OCI-LY1 (cell line): ENCODE data around the gene LPCAT1.

ENCODE experiments used
- H2AFZ ChIP-seq: fragments of 200-600 bp; sonication (generic), shearing (Covaris generic); 2 replicates; pipeline ENCODE4 v1.6.0; 2014; ENCODE audit warnings: antibody characterized with exemption, mild to moderate bottlenecking, low read length
- H3F3A ChIP-seq: fragments of 200-600 bp; sonication (generic), shearing (Covaris generic); 2 replicates; pipeline ENCODE4 v1.6.0; 2014; ENCODE audit warnings: mild to moderate bottlenecking, antibody characterized with exemption, low read length, moderate library complexity; ENCODE audit not compliant: insufficient read depth
- H3K27ac ChIP-seq: fragments of 200-600 bp; sonication (generic); 2 replicates; pipeline ENCODE4 v1.5.1; 2014; ENCODE audit warnings: low read length, mixed run types, mild to moderate bottlenecking, low read depth; ENCODE audit not compliant: poor library complexity, severe bottlenecking
- H3K27me3 ChIP-seq: fragments of 200-600 bp; sonication (generic); 2 replicates; pipeline ENCODE4 v1.6.0; 2014; ENCODE audit warnings: antibody characterized with exemption, mild to moderate bottlenecking, low read length, moderate library complexity; ENCODE audit not compliant: insufficient read depth
- H3K36me3 ChIP-seq: fragments of 200-600 bp; sonication (generic); 2 replicates; pipeline ENCODE4 v1.6.1; 2014; ENCODE audit warnings: mild to moderate bottlenecking, antibody characterized with exemption, low read length, moderate library complexity, mixed read lengths; ENCODE audit not compliant: insufficient read depth
- H3K4me1 ChIP-seq: fragments of 200-600 bp; sonication (generic); 2 replicates; pipeline ENCODE4 v1.5.1; 2014; ENCODE audit warnings: mild to moderate bottlenecking, low read length, moderate library complexity; ENCODE audit not compliant: insufficient read depth, severe bottlenecking
- H3K4me2 ChIP-seq: fragments of 200-600 bp; sonication (generic), shearing (Covaris generic); 2 replicates; pipeline ENCODE4 v1.6.1; 2014; ENCODE audit warnings: low read length
- H3K4me3 ChIP-seq: fragments of 200-600 bp; sonication (generic); 2 replicates; pipeline ENCODE4 v1.5.1; 2014; ENCODE audit warnings: low read length, low read depth, mild to moderate bottlenecking, mixed read lengths; ENCODE audit not compliant: poor library complexity, severe bottlenecking
- H3K79me2 ChIP-seq: fragments of 200-600 bp; shearing (Covaris generic); 2 replicates; pipeline ENCODE4 v1.6.1; 2016; ENCODE audit warnings: mixed run types, low read length, mixed read lengths; ENCODE audit not compliant: insufficient read depth
- H3K9ac ChIP-seq: fragments of 200-600 bp; sonication (generic), shearing (Covaris generic); 2 replicates; pipeline ENCODE4 v1.6.1; 2014; ENCODE audit warnings: mild to moderate bottlenecking, low read length, mixed read lengths
- H3K9me2 ChIP-seq: fragments of 200-600 bp; sonication (generic), shearing (Covaris generic); 2 replicates; pipeline ENCODE4 v1.6.1; 2014; ENCODE audit warnings: low read depth, mild to moderate bottlenecking, low read length, mixed read lengths
- H3K9me3 ChIP-seq: fragments of 200-600 bp; shearing (Covaris generic); 2 replicates; pipeline ENCODE4 v1.6.1; 2014; ENCODE audit warnings: low read length, mixed read lengths
- H4K20me1 ChIP-seq: fragments of 200-600 bp; sonication (generic), shearing (Covaris generic); 2 replicates; pipeline ENCODE4 v1.6.0; 2016; ENCODE audit warnings: mild to moderate bottlenecking, low read length; ENCODE audit not compliant: insufficient read depth
- EZH2 ChIP-seq: fragments of 200-600 bp; sonication (generic), shearing (Covaris generic); IDR thresholded peaks from 2 replicates; pipeline ENCODE4 v1.8.0; 2017; ENCODE audit warnings: borderline replicate concordance, mixed run types, mild to moderate bottlenecking, antibody characterized with exemption, low read length, moderate library complexity, mixed read lengths
- TF ChIP-seq, protein P1 (sequence below): fragments of 200-600 bp; sonication (generic), shearing (Covaris generic); IDR thresholded peaks from 2 replicates; pipeline ENCODE4 v1.5.1; 2017; ENCODE audit warnings: mild to moderate bottlenecking, antibody characterized with exemption, low read length, moderate library complexity, mixed read lengths

Gene LPCAT1

GRCh38 chr5:1517838-1518237, 5.9 kb downstream of the LPCAT1 start:
- Histone ChIP-seq H3K27ac (no peak overlapping the region), H3K9ac (no peak overlapping the region), H3K36me3 (peaks cover 21% of the 10 kb centered on the region), H3K79me2 (no peaks in the 10 kb centered on the region), H3F3A (no peaks in the 10 kb centered on the region), H3K9me2 (no peaks in the 10 kb centered on the region), H3K4me2 (no peak overlapping the region), H2AFZ (no peak overlapping the region), H3K27me3 (0 out of 2 replicates have a peak, but pooled peaks cover 5% of the 10 kb centered on the region), H4K20me1 (no peaks in the 10 kb centered on the region), H3K4me3 (no peak overlapping the region), H3K9me3 (no peaks in the 10 kb centered on the region), H3K4me1 (peaks cover 14% of the 10 kb centered on the region)
- no peak for TF ChIP-seq EZH2
- TF ChIP-seq, protein P1, sequence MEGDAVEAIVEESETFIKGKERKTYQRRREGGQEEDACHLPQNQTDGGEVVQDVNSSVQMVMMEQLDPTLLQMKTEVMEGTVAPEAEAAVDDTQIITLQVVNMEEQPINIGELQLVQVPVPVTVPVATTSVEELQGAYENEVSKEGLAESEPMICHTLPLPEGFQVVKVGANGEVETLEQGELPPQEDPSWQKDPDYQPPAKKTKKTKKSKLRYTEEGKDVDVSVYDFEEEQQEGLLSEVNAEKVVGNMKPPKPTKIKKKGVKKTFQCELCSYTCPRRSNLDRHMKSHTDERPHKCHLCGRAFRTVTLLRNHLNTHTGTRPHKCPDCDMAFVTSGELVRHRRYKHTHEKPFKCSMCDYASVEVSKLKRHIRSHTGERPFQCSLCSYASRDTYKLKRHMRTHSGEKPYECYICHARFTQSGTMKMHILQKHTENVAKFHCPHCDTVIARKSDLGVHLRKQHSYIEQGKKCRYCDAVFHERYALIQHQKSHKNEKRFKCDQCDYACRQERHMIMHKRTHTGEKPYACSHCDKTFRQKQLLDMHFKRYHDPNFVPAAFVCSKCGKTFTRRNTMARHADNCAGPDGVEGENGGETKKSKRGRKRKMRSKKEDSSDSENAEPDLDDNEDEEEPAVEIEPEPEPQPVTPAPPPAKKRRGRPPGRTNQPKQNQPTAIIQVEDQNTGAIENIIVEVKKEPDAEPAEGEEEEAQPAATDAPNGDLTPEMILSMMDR, result no peak

DNA sequence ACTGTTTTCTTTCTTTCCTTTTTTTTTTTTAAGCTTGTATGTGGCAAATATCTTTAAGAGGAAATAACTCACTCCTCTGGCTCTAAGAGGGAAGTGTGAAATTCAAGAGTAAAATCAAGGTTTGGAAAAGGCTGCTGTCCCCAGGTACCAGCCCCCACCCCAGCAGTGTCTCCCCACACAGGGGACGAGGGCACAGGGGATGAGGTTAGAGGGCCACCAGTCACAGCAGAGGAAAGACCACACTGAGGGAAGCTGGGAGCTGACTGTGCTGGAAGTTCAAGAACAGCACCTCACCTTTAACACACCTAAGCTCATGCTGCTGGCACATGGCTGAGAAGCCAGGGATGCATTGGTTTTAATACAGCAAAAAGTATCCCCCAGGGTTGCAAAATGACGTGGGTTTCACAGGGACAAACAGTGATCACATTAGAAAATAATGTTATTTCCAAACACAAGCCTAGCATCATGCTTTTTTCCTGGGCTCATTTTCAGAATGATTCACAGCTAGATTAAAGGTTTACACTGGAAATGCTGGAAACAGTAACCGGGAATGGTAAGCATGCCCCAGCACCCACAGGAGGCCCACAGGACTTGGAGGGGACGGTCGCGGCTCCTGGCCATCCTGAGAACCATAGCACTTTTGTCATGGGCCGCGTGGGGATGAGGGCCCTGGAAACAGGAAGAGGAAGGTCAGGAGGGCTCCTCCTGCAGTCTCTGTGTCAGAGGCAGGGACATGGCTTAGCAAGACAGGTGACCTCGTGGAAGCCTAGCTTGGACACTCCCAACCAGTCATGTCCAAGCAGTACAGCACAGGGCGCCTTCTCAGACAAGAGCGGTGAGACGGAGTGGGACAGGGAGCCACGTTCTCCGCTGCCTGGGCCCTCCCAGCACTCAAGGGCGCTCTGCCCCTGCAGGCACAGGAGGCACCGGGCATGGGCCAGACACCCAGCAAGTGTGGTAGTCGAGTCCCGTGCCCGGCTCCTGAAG, 6.9 kb downstream of the LPCAT1 start:
- Histone ChIP-seq H3K9me2 (no peaks in the 10 kb centered on the region), H3K4me1 (peaks cover 10% of the 10 kb centered on the region), H3F3A (no peaks in the 10 kb centered on the region), H3K9me3 (no peaks in the 10 kb centered on the region), H3K4me2 (no peak overlapping the region), H3K4me3 (no peak overlapping the region), H3K79me2 (no peaks in the 10 kb centered on the region), H3K27ac (no peak overlapping the region), H3K36me3 (peaks cover 28% of the 10 kb centered on the region), H3K9ac (no peak overlapping the region), H3K27me3 (no peaks in the 10 kb centered on the region), H2AFZ (no peak overlapping the region), H4K20me1 (no peaks in the 10 kb centered on the region)
- TF ChIP-seq, protein P1, result no peak
- no peak for TF ChIP-seq EZH2

DNA sequence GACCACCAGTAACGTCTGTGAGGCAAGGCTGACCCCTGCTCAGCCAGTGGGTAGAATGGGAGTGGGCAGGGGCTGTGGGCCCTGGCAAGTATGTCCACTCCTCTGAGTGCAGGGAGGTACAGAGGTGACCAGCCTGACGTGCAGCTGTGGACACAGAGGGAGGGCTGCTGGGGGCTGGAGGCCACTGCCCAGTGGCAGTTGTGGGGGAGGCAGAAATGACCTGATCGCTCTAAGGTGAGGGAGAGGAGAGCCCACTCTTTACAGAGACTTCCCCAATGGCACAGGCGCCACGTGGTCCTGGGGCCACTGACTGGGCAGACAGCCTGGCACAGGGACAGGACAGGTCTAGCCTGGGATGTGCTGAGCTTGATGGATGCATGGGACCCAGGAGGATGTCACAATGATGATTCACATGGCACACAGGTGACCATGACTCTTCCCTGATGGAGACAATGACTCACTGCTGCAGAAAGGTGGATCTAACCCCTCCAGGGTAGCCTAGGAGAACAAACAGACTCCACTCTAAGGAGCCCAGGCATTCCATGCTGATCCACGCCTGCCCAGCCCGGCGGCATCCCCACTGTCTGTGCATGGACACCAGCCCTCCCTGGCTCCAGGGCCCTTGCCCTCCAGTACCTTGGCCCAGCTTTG, 7.7 kb downstream of the LPCAT1 start:
- Histone ChIP-seq H2AFZ (no peak overlapping the region), H3K4me2 (no peak overlapping the region), H3K9me2 (no peaks in the 10 kb centered on the region), H3K27ac (no peak overlapping the region), H3K9me3 (no peaks in the 10 kb centered on the region), H3F3A (no peaks in the 10 kb centered on the region), H3K4me3 (no peak overlapping the region), H3K79me2 (no peaks in the 10 kb centered on the region), H3K27me3 (no peaks in the 10 kb centered on the region), H3K4me1 (peaks cover 10% of the 10 kb centered on the region), H4K20me1 (no peaks in the 10 kb centered on the region), H3K9ac (no peak overlapping the region), H3K36me3 (peaks cover 23% of the 10 kb centered on the region)
- TF ChIP-seq, protein P1, result no peak
- TF ChIP-seq EZH2, result no peak
